Ishikawa (cell line): ENCODE results near the gene CADM2.

ENCODE experiments used
- CEBPB ChIP-seq: IDR thresholded peaks from 2 replicates; pipeline ENCODE4 v1.6.1; 2012
- CREB1 ChIP-seq: IDR thresholded peaks from 2 replicates; pipeline ENCODE4 v1.6.1; 2012; ENCODE audit warnings: low read depth
- EGR1 ChIP-seq: IDR thresholded peaks from 2 replicates; pipeline ENCODE4 v1.6.1; 2012
- EP300 ChIP-seq: IDR thresholded peaks from 2 replicates; pipeline ENCODE4 v1.6.1; 2012; ENCODE audit warnings: borderline replicate concordance
- FOXM1 ChIP-seq: IDR thresholded peaks from 2 replicates; pipeline ENCODE4 v1.6.1; 2012; ENCODE audit warnings: low read depth, borderline replicate concordance
- MAX ChIP-seq: IDR thresholded peaks from 2 replicates; pipeline ENCODE4 v1.6.1; 2012
- NFIC ChIP-seq: IDR thresholded peaks from 2 replicates; pipeline ENCODE4 v1.6.1; 2012
- RAD21 ChIP-seq: IDR thresholded peaks from 2 replicates; pipeline ENCODE4 v1.6.1; 2012; ENCODE audit warnings: low read depth
- TAF1 ChIP-seq: IDR thresholded peaks from 2 replicates; pipeline ENCODE4 v1.6.1; 2012; ENCODE audit warnings: low read depth, mild to moderate bottlenecking
- TCF12 ChIP-seq: IDR thresholded peaks from 2 replicates; pipeline ENCODE4 v1.6.1; 2012; ENCODE audit warnings: low read depth
- TEAD4 ChIP-seq: IDR thresholded peaks from 2 replicates; pipeline ENCODE4 v1.6.1; 2012
- USF1 ChIP-seq: IDR thresholded peaks from 2 replicates; pipeline ENCODE4 v1.6.1; 2012
- YY1 ChIP-seq: IDR thresholded peaks from 2 replicates; pipeline ENCODE4 v1.6.1; 2012; ENCODE audit warnings: low read depth
- ZBTB7A ChIP-seq: IDR thresholded peaks from 2 replicates; pipeline ENCODE4 v1.6.1; 2012; ENCODE audit warnings: low read depth
- TF ChIP-seq, protein P1 (sequence below): IDR thresholded peaks from 2 replicates; pipeline ENCODE4 v1.6.1; 2012; ENCODE audit warnings: low read depth, mild to moderate bottlenecking

CADM2 gene

GRCh38 chr3:84984429-84984828, 25.6 kb downstream of the CADM2 start:
- TF ChIP-seq FOXM1, result no peak
- no peak for TF ChIP-seq ZBTB7A
- TF ChIP-seq TEAD4, result no peak
- TF ChIP-seq CREB1, result no peak
- no peak for TF ChIP-seq YY1

DNA sequence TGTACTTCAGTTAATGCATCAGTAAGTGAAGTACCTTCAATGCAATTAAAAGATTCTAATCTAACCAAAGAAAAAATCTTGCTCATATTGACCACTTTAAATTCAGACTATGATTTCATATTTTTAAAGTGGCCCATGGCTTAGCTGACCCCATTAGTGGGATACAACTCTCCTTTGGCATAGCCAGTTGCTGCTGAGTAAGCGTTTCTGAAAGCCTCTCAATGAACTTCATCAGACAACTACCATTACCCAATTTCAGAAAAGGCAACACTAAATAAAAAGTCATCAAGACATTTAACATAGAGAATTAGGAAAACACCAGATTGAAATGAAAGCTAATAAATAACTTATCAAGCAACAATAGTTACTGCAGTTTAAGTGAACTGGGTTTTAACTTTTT, 27.0 kb downstream of the CADM2 start:
- TF ChIP-seq FOXM1, result no peak
- no peak for TF ChIP-seq RAD21
- no peak for TF ChIP-seq NFIC

DNA sequence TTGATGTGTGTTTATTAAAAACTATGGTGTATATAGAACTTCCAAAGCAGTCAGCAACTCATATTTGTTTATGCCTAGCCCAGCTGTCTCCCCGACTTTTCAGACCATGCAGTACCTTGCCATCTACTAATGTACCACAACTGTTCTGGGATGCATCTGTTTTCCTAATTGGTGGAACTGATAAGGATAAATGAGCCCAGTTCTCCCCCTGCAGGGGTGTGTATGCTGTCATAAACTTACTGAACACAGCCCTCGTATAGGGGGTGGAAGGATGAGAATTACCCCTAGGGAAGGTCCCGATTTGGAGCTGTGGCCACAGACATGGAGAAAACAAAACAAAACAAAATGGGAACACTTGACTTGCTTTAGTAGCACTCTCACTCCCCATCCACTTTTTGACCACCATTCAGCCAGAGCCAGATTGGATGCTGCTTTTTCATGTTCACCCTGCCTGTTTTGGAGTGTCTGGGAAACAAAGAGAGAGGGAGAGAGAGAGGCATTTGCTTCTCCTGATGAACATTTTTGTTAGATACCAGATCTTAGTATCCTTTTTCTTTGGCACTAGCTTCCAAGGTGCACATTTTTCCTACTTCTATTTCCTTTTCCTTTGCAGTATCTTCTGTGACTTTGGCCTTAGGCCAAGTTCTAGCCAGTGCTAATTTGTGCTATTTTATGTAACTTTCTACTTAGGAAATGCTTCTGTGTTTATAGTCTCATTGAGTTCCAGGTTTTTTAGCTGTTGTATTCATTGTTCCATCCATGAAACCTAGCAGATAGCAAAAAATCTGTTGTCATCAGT, 29.1 kb downstream of the CADM2 start:
- TF ChIP-seq USF1 (no peak), TCF12 (no peak), EP300 (no peak), CREB1 (no peak), TEAD4 (no peak), TAF1 (no peak), RAD21 (no peak), EGR1 (no peak), FOXM1 (no peak), ZBTB7A (no peak), MAX (no peak), YY1 (no peak), CEBPB (no peak), NFIC (no peak)
- TF ChIP-seq, protein P1, sequence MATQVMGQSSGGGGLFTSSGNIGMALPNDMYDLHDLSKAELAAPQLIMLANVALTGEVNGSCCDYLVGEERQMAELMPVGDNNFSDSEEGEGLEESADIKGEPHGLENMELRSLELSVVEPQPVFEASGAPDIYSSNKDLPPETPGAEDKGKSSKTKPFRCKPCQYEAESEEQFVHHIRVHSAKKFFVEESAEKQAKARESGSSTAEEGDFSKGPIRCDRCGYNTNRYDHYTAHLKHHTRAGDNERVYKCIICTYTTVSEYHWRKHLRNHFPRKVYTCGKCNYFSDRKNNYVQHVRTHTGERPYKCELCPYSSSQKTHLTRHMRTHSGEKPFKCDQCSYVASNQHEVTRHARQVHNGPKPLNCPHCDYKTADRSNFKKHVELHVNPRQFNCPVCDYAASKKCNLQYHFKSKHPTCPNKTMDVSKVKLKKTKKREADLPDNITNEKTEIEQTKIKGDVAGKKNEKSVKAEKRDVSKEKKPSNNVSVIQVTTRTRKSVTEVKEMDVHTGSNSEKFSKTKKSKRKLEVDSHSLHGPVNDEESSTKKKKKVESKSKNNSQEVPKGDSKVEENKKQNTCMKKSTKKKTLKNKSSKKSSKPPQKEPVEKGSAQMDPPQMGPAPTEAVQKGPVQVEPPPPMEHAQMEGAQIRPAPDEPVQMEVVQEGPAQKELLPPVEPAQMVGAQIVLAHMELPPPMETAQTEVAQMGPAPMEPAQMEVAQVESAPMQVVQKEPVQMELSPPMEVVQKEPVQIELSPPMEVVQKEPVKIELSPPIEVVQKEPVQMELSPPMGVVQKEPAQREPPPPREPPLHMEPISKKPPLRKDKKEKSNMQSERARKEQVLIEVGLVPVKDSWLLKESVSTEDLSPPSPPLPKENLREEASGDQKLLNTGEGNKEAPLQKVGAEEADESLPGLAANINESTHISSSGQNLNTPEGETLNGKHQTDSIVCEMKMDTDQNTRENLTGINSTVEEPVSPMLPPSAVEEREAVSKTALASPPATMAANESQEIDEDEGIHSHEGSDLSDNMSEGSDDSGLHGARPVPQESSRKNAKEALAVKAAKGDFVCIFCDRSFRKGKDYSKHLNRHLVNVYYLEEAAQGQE, result no peak

DNA sequence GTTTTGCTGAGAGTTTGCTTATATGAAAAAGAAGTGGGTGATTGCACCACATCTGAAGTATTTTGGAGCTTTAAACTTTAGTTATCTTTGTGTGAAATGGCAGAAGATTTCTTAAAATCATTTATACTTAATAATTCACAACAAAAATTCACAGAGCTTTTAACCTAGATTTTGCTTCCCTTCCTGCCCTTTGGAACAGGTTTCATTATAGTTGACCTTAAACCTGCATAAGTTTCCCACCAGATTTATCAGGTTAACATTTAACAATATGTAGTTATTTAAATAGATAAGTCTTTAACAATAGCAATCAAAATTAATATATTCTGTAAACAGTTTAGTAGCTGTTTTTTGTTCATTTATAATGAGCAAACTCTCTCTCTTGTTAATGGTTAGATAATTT, 30.3 kb downstream of the CADM2 start:
- TF ChIP-seq TEAD4 (no peak), CREB1 (no peak), CEBPB (no peak), ZBTB7A (no peak), TAF1 (no peak), EP300 (no peak), MAX (no peak), TCF12 (no peak), RAD21 (no peak), USF1 (no peak), NFIC (no peak), EGR1 (no peak), YY1 (no peak), FOXM1 (no peak)
- TF ChIP-seq, protein P1, result no peak

- TF ChIP-seq FOXM1, result no peak
These were observed 32.7 kb downstream of the CADM2 start for GRCh38 chr3:84991422-84991900.

- TF ChIP-seq CEBPB, result no peak
- TF ChIP-seq EGR1, result no peak
- no peak for TF ChIP-seq USF1
- TF ChIP-seq TEAD4, result no peak
- no peak for TF ChIP-seq FOXM1
- TF ChIP-seq NFIC, result no peak
- TF ChIP-seq TCF12, result no peak
These were observed 35.2 kb downstream of the CADM2 start for GRCh38 chr3:84993956-84994355.
